Right atrium auricular region (tissue), 2 donors: Measurements from ENCODE around the gene HEBP2. TPM values are rescaled to one million over a fixed set of nuclear protein-coding genes. Genes with fewer than 3 reads are reported as not detected.

ENCODE experiments used
- DNase-seq: peaks from one replicate; pipeline ENCODE4 v3.0.0-alpha.2; 2019; ENCODE audit warnings: low spot score
- H3K27ac ChIP-seq, 2 donors: fragments of 200-600 bp; sonication (generic); 1 replicate in 1 of 2; 2 replicates in 1 of 2; pipeline ENCODE4 v1.5.1; 2016 to 2019
- H3K27me3 ChIP-seq, 2 donors: fragments of 200-600 bp; sonication (generic); one replicate each; pipeline versions ENCODE4 v1.5.1 to v1.6.0; 2017 to 2019
- H3K36me3 ChIP-seq: fragments of 200-600 bp; sonication (generic); one replicate; pipeline ENCODE4 v1.5.1; 2016
- H3K4me1 ChIP-seq, 2 donors: fragments of 200-600 bp; sonication (generic); one replicate each; pipeline versions ENCODE4 v1.5.1 to v1.6.0; 2017 to 2019
- H3K4me3 ChIP-seq, 2 donors: fragments of 200-600 bp; sonication (generic); 1 replicate in 1 of 2; 2 replicates in 1 of 2; pipeline ENCODE4 v1.5.1; 2017 to 2019; ENCODE audit warnings: mild to moderate bottlenecking in 1 of 2, moderate library complexity in 1 of 2
- H3K9me3 ChIP-seq, 2 donors: fragments of 200-600 bp; sonication (generic); one replicate each; pipeline ENCODE4 v1.5.1; 2019
- CTCF ChIP-seq, 2 donors: fragments of 200-600 bp; sonication (generic); IDR thresholded peaks; one replicate each; pipeline ENCODE4 v1.5.1; 2019; ENCODE audit warnings: antibody characterized with exemption in 2 of 2
- microRNA-seq, 2 donors: library from miRNA; unstranded; fragments of <30 nt; microRNA quantifications; one replicate each; pipeline ENCODE4, GENCODE V29; 2016 to 2017; ENCODE audit warnings: borderline number of aligned reads in 2 of 2, borderline replicate concordance in 1 of 2
- total RNA-seq, 2 donors: library from RNA; depleted of rRNA; stranded (reverse); fragments of >200 nt; gene quantifications; one replicate each; pipeline ENCODE4 v1.1.0, GENCODE V29; 2016

Gene HEBP2
- total RNA-seq, 2 donors from 2014 or later: 41.0 to 49.2 TPM

- no peak for TF ChIP-seq CTCF (IDR thresholded peaks at IDR 0.05)
These were observed 63.9 kb downstream of the HEBP2 start for GRCh38 chr6:138467901-138468300.

GRCh38 chr6:138468320-138469015 lies 64.4 kb downstream of the HEBP2 start:
- H3K27ac ChIP-seq: no peak overlapping the region
- no peaks in the 10 kb centered on the region for H3K27me3 ChIP-seq
- H3K4me3 ChIP-seq: no peak overlapping the region
- DNase-seq: no peak
- H3K36me3 ChIP-seq: peaks cover 33% of the 10 kb centered on the region
- no peaks in the 10 kb centered on the region for H3K4me1 ChIP-seq
- no peaks in the 10 kb centered on the region for H3K9me3 ChIP-seq
- no peak for TF ChIP-seq CTCF (IDR thresholded peaks at IDR 0.05)

More at GRCh38 chr6:138467901-138468300, 63.9 kb downstream of the HEBP2 start:
- Histone ChIP-seq H3K9me3 (no peaks in the 10 kb centered on the region), H3K27me3 (no peaks in the 10 kb centered on the region), H3K36me3 (peaks cover 35% of the 10 kb centered on the region), H3K4me3 (no peak overlapping the region), H3K4me1 (no peaks in the 10 kb centered on the region), H3K27ac (no peak overlapping the region)
- DNase-seq: no peak

Small RNAs within 50 kb of the gene (microRNA-seq; reads per million reads assigned to microRNA genes)
- 4.2 to 7.8 reads per million in 2 donors for gene MIR3145

Other genes starting within 250 kb of the HEBP2 start
- 1 to 10 TPM; 1.7 to 3.7 TPM for gene ARFGEF3, start 242.3 kb upstream of the HEBP2 start, total RNA-seq
- not detected for gene PBOV1, start 185.7 kb upstream of the HEBP2 start, total RNA-seq
- gene SMIM28, start 26.3 kb upstream of the HEBP2 start, total RNA-seq: not detected
- 10 to 100 TPM; 34.3 to 41.6 TPM for gene NHSL1, start 95.3 kb downstream of the HEBP2 start, total RNA-seq